Activated CD8-positive, alpha-beta memory T cell treated with anti-CD3 and anti-CD28 coated beads, Interleukin-2, amount 50 U/mL, for 4 hours (primary cell): ENCODE results near the gene LAMA5.

Experiments
- DNase-seq: peaks from one replicate; pipeline ENCODE4 v3.0.0-alpha.2; 2020

The LAMA5 gene, protein sequence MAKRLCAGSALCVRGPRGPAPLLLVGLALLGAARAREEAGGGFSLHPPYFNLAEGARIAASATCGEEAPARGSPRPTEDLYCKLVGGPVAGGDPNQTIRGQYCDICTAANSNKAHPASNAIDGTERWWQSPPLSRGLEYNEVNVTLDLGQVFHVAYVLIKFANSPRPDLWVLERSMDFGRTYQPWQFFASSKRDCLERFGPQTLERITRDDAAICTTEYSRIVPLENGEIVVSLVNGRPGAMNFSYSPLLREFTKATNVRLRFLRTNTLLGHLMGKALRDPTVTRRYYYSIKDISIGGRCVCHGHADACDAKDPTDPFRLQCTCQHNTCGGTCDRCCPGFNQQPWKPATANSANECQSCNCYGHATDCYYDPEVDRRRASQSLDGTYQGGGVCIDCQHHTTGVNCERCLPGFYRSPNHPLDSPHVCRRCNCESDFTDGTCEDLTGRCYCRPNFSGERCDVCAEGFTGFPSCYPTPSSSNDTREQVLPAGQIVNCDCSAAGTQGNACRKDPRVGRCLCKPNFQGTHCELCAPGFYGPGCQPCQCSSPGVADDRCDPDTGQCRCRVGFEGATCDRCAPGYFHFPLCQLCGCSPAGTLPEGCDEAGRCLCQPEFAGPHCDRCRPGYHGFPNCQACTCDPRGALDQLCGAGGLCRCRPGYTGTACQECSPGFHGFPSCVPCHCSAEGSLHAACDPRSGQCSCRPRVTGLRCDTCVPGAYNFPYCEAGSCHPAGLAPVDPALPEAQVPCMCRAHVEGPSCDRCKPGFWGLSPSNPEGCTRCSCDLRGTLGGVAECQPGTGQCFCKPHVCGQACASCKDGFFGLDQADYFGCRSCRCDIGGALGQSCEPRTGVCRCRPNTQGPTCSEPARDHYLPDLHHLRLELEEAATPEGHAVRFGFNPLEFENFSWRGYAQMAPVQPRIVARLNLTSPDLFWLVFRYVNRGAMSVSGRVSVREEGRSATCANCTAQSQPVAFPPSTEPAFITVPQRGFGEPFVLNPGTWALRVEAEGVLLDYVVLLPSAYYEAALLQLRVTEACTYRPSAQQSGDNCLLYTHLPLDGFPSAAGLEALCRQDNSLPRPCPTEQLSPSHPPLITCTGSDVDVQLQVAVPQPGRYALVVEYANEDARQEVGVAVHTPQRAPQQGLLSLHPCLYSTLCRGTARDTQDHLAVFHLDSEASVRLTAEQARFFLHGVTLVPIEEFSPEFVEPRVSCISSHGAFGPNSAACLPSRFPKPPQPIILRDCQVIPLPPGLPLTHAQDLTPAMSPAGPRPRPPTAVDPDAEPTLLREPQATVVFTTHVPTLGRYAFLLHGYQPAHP (N-terminal part only)

DNA sequence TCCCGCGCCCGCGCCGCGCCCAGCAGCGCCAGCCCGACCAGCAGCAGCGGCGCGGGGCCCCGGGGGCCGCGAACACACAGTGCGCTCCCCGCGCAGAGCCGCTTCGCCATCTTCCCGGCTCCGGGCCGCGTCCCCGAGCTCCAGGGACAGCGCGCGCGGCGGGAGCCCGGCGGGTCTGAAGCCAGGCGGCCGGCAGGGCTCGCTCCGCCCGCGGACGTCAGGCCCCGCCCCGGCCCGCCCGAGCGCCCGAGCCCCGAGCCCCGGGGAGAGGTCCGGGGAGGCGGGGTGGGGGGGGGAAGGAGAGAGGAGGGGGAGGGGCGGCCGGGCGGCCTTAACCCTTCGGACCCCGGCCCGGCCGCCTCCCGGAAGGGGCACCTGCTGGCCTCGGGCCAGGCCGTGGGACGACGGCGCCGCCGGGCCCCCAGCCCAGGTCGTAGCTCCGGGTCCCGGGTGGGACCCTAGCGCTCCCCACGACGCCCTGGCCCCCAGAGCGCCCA, at the start of gene LAMA5:
LAMA5 (minus strand) TSS at position 177 of the 497 bp plus-strand sequence; CDS start at position 110, 67 bp downstream.
- no peak for DNase-seq

DNA sequence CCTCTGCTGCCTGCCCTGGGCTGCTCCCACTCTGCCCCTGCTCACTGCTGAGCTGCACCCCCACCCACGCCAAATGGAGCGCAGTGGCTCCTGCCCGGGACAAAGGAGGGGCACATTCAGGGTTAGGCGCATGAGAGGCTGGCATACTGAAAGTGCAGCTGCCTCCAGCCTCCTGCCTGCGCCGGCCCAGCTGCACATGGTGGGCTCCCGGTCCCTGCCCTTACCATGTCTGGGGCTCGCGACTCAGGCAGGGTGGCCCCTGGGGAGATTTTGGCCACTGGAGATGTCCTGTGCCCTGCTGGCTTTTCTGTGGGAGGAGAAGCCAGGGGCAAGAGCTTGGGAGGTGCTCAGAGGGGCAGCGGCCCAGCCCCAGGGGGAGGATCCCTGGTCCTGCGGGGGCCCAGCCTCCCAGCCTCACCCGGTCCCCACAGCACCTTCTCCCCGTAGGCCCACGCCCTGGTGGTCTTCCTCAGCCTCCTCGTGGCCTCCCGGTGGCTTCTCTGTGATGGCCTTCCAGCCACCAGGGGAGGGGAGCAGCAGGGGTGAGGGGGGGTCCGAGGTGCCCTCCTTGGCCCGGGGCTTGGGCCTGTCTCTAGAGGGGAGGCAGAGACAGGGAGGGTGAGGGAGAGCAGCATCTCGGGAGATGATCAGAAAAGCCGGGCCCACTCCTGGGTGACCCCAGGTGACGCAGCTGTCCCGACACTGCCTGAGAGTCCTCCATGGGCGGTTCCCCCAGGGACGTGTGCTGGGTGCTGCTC, 48.4 kb upstream of the LAMA5 start:
- no peak for DNase-seq

DNA sequence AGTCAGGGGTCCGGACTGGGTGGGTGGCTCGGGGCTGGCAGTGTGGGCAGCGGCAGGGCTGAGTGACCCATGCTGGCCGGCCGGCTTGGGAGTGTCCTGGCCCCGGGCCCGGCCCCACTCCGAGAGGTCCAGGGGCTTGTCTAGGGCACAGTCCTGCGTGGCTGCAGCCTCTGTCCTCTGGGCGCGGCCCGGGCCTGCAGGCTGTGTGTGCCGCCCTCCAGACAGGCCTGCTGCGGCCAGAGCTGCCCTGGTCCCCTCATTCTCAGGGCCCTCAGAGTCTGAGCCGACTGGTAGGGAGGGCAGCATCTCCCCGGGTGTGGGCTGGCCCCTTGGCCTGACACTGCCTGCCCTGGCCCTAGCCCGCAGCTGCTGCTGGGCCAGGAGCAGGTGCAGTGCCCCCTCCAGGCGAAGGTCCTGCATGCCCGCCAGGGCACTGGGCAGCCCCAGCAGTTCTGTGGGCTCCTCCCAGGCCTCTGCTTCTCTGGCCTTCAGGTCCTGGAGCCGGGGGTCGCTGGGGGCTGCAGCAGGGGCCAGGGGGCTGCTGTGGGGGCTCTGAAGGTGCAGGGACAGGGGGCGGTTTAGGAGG, 46.9 kb upstream of the LAMA5 start:
- DNase-seq: no peak

DNA sequence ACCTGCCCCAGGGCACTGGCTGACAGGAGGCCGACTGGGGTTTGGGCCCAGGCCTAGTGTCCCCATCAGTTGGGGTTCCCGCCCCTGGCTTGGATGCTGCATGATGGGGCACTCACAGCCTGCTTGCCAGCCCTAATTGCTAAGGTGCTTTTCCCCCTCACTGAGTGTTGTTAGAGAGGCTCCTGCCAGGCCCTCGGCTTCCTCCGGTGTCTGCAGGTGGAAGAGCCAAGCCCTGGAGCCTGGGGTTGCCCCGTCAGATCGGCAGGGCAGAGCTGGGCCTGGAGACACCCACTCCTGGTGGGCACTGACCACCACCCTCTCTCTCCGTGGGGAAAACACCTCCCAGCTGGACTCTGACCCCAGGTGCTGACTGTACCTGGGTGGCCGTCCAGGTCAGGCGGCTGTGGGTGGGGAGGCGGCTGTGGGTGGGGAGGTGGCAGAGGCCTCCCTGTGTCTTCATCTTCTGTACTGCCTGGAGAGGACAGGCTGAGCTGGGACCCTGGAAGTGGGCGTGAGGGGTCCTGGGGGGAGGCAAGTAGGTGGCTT, 46.0 kb upstream of the LAMA5 start:
- DNase-seq: no peak

DNA sequence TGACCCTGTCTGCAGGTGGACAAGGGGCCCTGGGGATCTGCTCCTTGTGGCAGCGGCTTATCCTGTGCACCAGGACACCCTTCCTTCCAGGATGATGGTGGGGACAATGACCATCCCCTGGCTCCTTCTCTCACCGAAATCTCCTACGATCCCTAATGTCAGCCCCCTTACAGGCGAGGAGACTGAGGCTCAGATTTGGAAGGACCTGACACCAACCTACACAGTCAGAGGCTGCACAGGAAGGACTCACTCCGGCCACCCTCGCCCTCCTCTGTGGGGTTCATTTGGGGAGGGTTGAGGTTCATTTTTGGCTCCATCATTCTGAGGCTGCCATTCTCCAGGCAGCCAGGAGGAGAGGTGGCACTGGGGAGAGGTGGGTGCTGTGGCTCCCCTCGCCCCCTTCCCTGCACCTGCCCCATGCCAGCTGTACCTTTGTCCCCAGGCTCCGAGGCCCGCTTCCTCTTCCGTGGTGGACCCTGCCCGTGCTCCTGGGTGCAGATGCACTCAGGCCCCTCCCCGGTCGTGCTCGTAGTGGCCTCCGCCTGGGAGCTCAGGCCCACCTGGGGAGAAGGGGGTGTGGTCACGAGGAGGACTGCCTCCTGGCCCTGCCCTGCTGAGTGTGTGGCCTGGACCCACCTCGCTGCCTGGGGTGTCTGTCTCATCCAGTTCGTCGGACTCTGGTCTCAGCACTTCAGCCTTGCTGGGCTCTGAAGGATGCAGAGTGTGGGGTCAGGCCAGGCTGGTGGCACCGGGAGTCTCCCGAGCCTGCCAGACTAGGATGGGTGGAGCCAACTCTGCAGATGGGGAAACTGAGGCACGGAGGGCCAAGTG, 45.3 kb upstream of the LAMA5 start:
- DNase-seq: no peak

DNA sequence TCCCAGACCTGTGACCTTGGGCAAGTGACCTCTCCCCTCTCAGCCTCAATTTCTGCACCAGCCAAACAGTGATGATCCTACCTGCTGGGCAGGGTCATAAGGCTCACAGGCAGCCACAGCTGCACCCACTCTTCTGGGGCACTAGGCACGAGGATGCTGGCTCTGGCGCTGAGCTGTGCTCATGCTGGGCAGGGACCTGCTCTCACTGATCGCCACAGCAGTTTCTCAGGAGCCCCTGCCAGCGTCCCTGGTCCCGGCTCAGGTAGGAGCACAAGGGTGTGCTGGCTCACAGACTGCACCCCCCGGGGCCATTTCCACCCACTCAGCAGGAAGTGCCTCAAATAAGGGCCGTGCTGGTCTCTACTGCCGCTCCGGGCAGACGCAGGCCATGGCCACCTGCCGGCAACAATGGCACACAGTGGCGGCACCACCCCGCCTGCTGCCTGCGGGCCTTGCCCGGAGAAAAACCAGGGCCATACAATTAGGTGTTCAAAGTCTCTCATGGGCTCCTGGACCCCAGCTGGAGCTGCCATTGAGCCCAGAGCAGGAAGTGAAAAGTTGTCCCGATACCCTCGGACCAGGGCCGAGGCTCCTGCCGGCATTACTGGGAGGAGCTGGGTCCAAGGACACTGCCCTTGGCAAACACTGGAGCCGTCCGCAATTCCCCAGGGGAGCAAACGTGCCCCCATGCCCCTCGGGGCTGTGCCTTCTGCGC, 44.5 kb upstream of the LAMA5 start:
- DNase-seq: no peak

DNA sequence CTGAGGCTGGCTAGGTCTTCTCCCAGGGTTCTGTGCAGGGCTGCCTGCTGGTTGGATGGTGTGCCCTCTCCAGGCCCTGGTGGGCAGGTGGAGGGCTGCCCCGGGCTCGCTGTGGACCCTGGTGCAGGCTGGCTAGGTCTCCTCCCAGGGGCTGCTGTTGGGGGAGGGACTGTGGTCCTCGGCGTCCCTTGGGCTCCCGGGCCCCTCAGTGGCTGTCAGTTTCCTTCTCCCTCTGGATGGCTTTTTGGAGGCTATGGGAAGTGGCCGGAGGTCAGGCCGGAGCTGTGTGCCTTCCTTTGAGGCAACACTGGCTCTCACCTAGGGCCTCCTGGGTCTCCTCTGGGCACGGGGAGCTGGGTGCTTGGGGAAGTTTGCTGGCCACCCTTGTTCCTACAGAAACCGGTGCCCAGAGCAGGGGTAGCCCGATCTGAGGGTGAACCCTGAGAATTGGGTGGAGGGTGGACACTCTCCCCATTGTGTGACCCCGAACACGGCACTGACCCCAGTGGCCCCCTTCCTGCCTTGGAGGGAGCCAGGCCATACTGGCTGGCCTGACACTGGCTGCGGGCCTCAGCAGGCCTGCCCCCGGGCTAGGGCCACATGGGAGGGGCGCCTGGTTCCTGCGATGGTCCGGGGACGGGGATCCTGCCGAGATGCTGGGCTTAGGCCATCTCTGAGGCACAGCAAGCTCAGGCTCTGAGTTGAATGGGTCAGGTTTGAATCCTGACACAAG, 43.8 kb upstream of the LAMA5 start:
- no peak for DNase-seq

DNA sequence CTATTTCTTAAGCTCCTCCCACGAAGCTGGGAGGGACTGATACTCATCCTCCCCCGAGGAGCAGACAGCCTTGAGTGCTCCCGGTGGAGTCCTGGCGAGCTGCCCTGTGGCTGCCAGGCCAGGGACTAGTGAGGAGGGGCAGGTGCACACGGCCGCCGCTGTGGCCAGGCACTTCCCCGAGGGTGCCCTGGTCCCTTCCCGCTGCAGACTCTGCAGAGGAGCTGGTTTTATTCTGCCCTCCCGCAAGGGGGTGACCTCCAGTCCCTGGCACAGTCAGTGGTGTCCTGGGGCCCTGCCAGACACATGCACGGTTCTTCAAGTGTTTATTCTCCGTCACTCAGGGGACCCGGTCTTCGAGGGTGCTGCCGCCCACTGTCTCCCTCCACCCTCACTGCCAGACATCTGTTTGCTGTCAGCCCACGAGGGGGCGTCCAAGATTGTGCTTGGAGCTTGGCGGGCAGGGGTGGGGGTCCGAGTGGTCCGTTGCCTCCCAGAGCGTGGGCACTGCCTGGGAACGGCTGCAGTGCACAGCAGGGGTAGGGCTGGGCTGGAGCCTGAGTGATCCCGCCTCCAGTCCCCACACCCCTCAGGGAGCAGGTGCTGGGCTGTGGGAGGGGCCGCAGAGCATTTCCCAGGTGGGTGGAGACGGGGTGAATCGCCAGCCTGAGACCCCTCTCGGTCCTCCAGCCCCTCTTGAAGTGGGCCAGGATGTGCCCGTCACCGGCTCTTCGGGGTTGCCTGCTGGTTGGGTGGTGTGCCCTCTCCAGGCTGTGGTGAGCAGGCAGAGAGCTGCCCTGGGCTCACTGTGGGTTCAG, 43.0 kb upstream of the LAMA5 start:
- DNase-seq: no peak

DNA sequence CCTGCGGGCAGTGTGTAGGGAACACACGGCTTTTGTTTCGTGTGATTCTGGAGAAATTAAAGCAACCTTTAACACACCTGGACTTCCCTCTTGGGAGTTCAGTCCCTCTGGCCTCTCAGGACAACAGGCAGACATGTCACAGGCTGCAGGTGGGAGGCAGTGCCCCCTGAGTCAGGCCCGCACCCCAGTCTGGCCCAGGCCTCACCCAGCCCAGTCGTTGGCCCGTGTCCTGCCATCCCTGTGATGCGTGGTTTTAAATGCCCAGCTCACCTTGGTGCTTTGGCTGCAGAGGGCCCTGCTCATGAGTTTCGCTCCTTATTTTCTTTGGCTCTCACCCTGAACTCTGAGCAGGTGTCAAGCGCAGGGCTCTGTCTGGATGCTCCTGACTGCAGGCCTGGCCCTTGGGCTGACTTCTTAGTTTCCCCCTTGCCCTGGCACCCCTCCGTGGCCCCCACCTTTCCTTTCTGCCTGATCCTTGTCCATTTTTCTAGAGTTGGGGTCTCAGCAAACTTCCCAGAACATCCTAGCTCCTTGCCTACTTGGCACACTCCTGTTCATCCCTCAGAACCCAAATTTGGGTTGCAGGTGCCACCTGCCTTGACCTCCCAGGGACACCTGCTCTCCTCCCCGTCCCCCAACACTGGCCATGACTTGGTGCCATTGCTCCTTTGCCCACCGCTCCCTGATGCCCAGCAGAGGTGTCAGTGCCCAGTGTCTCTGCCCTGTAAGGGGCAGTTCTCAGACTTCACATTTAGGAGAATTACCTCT, 42.2 kb upstream of the LAMA5 start:
- DNase-seq: no peak

DNA sequence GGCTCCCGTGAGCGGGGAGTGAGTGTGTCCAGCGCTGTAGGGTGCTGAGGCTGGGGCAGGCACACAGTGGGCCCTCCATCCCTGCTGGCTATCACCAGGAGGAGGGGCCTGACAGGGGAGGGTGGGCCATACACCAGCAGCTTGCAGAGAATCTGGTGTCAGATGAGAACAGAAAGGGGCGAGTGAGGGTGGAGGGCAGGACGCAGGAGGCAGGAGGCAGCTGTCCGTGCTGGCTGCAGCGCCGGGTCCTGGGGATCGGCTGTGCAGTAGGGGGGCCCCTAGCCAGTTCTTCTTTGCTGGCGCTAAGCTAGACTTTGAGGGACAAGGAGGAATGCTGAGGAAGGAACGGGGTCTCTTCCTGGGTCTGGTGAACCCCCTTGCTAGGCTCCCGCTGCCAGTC, 41.5 kb upstream of the LAMA5 start:
- DNase-seq: no peak

DNA sequence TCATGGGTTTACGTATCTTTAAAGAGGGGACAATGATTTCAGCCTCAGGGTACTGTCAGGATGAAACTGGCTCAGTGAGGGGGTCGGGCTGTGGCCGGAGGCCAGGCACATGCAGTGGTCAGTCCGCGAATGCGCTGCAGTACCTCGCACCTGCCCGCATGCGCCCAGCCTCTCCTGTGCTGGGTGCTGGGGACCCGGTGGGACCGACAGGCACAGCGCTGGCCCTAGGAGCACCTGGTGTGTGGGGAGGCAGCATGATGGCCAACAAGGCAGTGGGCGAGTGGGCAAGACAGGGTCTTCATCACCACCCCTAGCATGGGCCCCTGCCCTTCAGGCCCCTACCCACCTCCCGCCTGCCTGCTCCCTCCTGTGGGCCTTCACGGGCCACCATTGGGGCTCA, 40.9 kb upstream of the LAMA5 start:
- DNase-seq: no peak

DNA sequence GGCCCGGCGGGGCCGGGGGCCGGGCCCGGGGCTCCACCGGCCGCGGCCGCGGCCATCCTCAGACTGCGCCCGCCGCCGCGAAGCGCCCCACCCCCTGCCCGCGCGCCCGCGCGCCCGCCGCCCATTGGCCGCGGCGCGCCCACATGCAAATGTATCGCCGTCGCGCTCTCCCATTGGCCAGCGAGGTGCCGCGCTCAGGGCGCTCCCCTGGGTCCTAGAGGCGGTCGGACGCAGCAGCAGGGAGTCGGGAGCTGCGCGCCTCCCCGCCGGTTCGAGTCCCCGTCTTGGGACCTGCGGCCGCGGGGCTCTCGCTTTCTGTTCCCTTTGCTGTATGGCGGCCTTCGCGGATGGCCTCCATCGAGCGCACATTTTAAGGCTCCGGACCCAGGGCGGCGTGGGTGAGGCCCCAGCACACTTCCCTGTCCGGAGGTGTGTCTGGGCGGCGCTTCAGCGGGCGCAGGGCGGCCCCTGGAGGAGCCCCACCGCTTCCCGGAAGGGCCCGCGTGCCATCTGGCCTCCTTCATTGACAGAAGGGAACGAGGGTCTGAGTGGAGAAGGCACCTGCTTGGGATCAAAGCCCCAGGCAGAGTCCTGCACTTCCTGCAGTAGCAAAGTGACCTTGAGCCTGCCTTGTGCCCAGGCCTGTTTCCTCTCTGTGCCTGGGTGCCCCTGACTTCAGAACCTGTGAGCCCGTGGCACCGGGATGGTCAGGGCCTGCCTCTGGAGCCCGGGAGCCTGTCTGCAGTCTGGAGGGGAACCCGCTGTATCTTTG, 40.3 kb upstream of the LAMA5 start, which contains the start of gene CABLES2:
CABLES2 (minus strand) TSS at position 65 of the 772 bp plus-strand sequence; CDS start at position 56, 9 bp downstream.
- peak; percentile 90 for DNase-seq

DNA sequence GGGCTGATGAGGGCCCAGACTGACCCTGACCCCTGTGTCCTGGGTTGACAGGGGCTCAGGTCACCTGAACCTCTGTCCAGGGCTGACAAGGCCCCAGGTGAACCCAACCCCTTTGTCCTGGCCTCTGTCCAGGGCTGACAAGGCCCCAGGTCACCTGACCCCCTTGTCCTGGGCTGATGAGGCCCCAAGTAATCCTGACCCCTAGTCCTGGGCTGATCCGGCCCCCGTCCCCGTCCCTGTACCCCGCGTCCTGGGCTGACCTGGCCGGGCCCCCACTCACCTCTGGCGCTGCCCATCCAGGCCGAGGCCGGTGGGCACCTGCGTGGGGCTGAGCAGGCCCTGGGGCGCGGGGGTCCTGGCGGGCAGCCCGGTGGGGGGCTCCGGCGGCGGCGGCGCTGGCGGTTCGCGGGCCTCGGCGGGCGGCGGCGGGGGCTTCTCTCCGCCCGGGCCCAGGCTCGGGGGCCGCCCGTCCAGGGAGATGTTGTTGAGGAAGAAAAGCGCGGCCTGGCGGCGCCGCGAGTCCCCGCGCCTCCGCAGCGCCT, 39.6 kb upstream of the LAMA5 start:
- no peak for DNase-seq

DNA sequence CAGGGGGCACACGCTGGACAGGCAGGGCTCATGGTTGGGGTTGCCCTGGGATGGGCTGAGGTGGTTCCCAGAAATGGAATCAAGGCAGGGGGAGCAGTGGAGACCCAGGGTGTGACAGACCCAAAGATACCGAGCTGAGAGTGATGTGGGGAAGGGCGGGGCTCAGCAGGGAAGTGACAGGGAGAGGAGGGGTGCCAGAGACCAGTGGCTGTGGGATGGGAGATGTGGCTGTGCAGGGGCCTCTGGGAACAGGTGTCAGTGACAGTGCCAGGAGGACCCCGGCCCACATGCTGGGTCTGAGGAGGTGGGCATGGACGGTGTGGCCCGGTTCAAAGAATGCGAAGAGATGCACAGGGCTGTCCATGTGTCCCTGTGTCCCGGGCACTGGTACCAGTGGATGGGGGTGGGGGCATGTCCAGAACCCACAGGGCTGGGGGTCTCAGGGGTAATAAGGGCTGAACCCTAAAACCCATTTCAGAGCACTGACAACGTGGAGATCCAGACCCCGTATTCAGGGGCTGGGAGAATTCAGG, 38.9 kb upstream of the LAMA5 start:
- DNase-seq: no peak

DNA sequence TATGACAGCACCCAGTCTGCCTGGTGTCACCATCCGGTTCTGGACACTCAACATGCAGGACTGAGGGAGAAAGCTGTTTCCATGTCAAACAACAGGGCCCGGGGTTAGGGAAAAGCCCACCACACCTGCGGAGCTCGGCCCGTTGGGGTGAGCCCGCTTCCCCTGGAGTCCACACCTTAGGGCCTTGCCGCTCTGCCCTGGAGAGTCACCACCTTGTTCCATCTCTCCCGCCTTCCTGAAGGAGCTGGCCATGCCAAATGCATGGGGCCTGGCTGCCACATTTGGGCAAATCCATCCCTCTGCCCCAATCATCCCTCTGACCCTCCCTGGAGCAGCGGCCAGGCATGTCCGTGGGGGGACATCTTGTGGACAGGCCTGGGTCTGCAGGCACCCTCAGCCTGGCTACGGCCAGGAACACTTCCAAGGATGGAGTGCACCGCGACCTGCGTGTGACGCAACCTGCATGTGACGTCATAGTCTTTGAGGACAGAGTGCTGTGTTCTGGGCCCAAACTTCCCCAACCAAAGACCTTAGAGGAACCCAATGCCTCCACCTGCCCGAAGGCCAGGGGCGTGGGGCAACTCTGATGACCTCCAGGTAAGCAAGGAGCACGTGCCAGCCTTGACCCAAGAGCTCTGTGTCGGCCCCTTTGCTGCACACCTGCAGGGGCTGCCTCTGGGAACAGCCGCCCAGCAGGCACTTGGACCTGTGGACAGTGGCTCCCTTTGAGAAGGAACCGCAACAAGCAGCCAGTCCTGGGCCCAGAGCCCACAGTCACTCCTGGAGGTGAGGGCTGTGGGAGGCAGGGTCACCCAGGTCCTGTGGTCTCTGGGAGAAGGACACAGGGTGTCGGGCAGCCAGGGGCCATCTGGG, 38.2 kb upstream of the LAMA5 start:
- DNase-seq: no peak
